Skeletal muscle cell (primary cell): Measurements from ENCODE around the gene ATP2A1.
"Not testable (repeated sequence)": the region's sequence is repeated elsewhere in the genome, so short reads cannot be mapped to it uniquely, and the experiment has no call there.

Experiments used
- DNase-seq: peaks from one replicate; pipeline ENCODE4 v3.0.0-alpha.2; 2010; ENCODE audit warnings: low read depth
- H3K4me3 ChIP-seq: 2 replicates; pipeline ENCODE4 v1.5.1; 2011; ENCODE audit warnings: low read depth, mild to moderate bottlenecking, control low read depth, low read length, moderate library complexity

Gene ATP2A1

DNA sequence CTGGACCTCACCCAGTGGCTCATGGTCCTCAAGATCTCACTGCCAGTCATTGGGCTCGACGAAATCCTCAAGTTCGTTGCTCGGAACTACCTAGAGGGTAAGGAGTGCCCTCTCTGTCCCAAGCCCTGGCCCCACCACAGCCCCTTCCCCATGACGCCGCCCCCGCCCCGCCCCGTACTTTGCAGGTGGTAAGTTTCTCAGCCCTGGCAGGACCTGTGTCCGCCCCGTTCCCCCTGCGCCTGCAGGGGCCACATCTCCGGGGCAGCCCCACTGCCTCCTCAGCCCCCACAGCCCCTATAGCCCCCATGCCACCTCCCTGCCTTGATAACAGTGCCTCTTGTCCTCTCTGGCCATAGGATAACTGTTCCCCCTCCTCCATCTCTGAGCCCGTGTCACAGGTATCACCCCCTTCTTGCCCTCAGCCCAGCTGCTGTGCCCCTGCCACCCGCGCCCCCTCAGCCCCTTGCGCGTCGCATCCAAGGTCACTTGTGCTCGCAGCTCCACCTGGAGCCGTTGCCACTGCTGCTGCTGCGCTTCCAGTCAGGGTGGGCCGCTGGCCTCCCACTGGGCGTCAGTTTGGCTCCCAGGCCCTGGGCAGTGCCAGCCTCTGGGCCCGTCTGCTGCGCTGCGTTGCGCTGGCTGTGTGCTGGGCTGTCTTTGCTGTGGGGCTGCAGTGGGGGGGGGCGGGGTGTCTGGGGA is 25.2 kb downstream of the ATP2A1 start:
- no peak for DNase-seq
- H3K4me3 ChIP-seq = no peak overlapping the region

DNA sequence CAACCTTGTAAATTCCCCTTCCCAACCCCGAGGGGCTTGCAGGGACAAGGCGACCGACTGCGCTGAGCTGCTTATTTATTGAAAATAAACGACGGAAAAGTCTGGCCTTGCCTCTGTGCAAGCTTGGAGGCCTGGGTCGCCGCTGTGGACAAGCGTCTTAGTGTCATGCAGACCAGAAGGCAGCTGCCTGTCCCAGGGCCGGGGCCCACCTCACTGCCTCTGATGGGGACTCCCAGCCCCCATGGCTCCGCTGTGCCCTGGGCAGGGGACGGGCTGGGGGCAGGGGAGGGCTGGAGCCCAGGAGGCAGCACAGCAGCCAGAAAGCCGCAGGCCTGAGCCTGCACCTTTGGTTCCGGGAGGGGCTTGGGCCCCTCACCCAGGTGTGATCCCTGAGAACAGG is 26.1 kb downstream of the ATP2A1 start:
- H3K4me3 ChIP-seq = no peak overlapping the region
- DNase-seq = no peak

GRCh38 chr16:28904828-28905227 is 26.5 kb downstream of the ATP2A1 start:
- H3K4me3 ChIP-seq = no peak overlapping the region
- DNase-seq = no peak

DNA sequence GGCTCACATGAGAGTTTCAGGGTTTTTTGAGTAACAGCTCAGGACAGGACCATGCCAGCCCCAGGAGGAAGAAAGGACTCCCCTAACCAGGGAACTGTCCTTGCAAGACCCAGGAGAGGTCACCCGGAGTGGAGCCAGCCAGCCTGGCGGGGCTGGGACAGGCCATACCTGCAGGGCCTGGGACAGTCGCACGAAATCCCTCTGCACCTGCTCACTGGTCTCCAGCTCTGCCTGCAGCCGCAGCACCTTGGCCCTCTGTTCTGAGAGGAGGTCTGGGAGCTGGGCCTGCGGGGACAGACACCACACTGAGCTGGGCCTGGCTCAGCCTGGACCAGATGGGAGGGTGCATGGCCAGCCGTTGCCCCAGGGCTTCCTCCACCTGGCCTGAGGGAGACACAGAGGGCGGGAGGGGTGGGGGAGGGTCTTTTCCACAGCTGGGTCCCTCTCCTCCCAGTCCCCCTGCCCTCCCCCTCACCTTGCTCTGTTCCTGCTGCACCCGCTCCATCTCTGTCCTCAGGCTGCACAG is 27.0 kb downstream of the ATP2A1 start:
- H3K4me3 ChIP-seq = no peak overlapping the region
- DNase-seq = no peak

DNA sequence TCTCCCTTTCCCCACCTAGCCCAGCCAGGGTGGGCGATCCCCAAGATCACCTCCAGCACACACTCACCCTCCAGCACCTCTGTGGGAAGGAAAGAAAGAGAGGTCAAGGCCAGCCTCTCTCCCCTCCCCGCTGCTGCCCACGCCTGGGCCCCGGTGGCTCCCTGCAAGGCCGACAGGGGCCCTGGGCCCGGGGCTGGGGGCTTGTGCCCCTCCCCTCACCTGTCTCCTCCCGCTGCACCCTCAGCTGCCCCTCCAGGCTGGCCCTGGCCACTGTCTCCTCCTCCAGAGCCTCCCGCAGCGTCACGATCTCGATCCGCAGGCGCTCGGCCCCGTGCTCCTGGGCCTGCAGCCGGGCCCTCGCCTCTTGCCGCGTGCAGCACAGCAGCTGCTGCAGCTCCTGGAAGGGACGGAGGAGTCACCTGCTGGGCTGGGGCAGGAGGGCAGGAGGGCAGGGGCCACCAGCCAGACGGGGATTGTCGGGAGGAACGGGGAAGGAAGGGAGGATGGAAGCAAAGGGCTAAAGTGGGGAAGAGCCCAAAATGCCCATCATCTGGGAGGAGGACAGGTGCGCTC is 27.6 kb downstream of the ATP2A1 start:
- DNase-seq = no peak
- no peak overlapping the region for H3K4me3 ChIP-seq

- DNase-seq = no peak
- H3K4me3 ChIP-seq = no peak overlapping the region
These were observed 32.1 kb downstream of the ATP2A1 start for GRCh38 chr16:28910086-28911031.

GRCh38 chr16:28912558-28912957 is 34.3 kb downstream of the ATP2A1 start:
- no peak for DNase-seq
- H3K4me3 ChIP-seq = no peak overlapping the region

GRCh38 chr16:28913946-28914724 is 35.8 kb downstream of the ATP2A1 start:
- no peak overlapping the region for H3K4me3 ChIP-seq
- DNase-seq = no peak

GRCh38 chr16:28915181-28915580 is 36.9 kb downstream of the ATP2A1 start:
- no peak overlapping the region for H3K4me3 ChIP-seq
- peak; percentile 9 for DNase-seq

DNA sequence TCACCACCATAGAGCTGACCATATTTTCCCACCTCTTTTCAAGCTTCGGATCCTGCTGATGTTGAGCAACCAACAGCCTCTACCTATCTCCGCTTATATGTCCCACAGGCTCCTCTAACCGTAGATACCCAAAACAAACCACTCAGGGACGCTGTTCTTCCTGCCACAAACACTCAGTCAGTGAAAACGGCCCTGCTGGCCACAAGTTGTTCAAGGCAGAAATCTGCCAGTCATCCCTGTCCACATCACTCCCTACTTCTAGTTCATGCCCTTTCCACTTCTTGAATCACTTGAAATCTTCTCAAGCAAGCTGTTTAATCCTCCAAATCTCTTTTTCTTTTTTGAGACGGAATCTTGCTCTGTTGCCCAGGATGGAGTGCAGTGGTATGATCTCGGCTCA is 38.8 kb downstream of the ATP2A1 start:
- no peak for DNase-seq
- no peak overlapping the region for H3K4me3 ChIP-seq

GRCh38 chr16:28918698-28919097 is 40.4 kb downstream of the ATP2A1 start:
- no peak overlapping the region for H3K4me3 ChIP-seq
- no peak for DNase-seq

- no peak for DNase-seq
- no peak overlapping the region for H3K4me3 ChIP-seq
These were observed 44.9 kb downstream of the ATP2A1 start for GRCh38 chr16:28923231-28923587.

DNA sequence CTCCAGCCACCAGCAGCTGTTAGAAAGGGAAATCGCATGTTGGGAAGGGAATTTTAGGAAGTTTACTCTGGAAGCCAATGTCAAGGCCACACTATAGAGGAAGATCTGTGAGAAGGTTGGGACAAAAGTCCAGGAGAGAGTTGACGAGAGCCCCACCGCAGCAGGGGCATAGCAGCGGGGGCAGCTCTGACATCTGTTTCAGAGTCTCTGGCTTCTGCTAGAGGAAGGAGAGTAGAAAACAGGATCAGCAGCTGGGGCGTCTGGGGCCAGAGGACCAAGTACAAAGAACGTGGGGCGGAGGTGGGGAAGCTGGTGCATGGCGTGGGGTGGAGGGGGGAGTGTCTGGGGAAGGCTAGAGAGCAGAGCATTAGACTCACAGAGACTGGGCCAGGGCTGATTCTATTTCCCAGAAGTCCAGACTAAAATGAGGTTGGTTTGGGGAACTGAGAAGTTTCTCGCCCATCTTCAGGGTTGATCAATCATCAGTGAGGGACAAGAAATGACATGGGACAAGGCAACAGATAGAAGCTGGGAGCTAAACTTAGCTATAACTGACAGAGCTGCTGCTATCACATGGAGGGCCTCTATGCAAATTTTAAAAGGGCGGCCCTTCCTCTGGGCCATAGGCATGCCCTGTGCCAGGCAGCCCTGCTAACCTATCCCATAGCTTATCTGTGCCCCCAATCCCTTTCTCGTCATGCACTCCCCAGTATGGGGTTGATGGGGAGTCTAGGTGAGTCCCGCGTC is 45.5 kb downstream of the ATP2A1 start:
- no peak for DNase-seq
- no peak overlapping the region for H3K4me3 ChIP-seq

GRCh38 chr16:28924399-28924761 is 46.1 kb downstream of the ATP2A1 start:
- DNase-seq = no peak
- peak overlapping the region; percentile 87 for H3K4me3 ChIP-seq

GRCh38 chr16:28924762-28925385 is 46.6 kb downstream of the ATP2A1 start, which contains the start of gene RABEP2:
Gene RABEP2, minus strand, starts transcription at chr16:28925238. Its CDS starts 75 bp downstream, at chr16:28925163.
- peak; percentile 31 for DNase-seq

DNA sequence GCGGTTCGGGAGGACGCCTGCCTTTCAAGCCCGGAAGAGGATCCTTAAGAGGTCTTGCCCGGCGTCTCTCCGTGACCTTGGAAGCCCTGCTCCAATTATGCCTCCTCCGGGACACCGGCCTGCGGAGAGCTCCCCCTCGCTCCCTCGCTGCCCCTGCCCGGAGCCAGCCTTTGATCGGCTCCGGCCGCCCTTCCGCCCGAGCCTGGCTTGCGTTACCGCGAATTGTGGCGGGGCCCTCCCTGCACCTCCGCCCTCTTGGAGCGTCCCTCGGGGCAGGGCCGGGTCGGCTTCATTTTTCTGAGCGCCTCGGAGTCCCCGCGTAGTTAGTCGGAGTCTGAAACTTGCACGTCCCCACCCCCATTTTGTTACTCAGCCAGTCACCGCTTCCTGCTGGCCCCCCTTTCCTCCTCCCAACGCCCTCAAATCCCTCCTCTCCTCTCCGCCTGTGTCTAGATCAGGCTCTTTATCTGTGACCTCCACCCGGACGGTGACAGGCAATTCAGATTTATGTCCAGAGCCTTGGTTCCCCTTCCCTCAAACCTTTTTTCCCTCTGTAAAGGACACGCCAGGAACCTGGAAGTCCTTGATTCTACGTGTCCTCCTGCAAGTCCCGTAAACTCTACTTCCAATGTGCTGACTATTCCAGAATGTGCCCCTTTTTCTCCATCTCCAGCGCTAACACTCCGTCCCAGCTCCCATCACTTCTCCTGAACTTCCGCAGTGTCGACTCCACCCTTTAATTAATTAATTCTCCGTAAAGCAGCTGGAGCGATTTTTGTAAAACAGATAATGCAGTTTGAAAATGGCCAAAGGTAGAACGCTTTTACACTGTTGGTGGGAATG is 47.3 kb downstream of the ATP2A1 start:
- H3K4me3 ChIP-seq = peak overlapping the region; percentile 87
- DNase-seq = peak; percentile 53

More at GRCh38 chr16:28924762-28925385, 46.6 kb downstream of the ATP2A1 start, which contains the start of gene RABEP2:
- peak within 1 kb of the TSS; percentile 87 for H3K4me3 ChIP-seq

GRCh38 chr16:28926284-28926683 is 48.0 kb downstream of the ATP2A1 start:
- DNase-seq, H3K4me3 ChIP-seq: not testable (repeated sequence)
